ENCODE data around the gene DSC2. TPM values are rescaled to one million over a fixed set of nuclear protein-coding genes. Genes with fewer than 3 reads are reported as not detected.

DSC2 gene
- polyA plus RNA-seq, 1 donor from 2014 or later: 16.3 TPM

DNA sequence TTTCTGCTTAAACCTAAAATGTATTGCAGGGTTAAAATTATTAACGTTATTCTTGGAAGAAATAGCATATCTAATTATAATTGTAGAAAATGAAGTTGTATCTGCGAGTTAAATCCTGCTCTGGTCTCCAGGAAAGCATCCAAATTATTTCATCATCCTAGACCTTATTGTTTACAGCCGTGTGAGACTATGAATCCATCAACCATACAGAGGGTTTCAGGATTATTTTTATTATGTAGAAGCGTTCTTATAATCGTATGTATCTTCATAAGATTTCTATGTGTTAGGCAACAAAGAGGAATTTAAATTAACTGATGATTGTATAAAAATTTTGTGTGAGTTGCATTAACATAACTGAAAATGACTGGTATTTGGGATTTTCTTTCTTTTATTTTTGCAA lies 45.2 kb downstream of the DSC2 start:
- Histone ChIP-seq H3K27ac (ENCODE audit: low read length) (no peak overlapping the region), H3K27me3 (ENCODE audit: insufficient read depth, low read depth, low read length) (no peaks in the 10 kb centered on the region)

DNA sequence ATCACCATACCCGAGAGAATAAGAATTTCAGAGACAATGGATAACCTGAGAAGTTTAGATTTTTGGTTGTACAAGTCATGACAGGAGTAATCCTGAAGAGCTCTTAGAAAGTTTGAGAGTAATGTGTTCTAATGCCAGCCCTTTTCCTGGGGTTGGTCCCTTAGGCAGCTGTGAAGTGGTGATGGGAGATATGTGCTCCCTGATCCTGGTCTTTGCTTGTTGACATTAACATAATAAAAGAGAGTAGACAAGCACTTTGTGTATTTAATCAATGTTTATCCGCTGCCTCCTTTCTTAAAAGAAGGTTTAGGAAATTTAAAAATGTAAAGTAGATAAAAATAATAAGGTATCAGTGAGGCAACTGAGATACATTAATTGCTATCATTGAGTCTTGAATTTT lies 45.9 kb downstream of the DSC2 start:
- Histone ChIP-seq H3K27ac (ENCODE audit: low read length) (no peak overlapping the region), H4K20me1 (ENCODE audit: insufficient read depth) (no peaks in the 10 kb centered on the region), H3K9ac (ENCODE audit: low read length) (no peak overlapping the region), H3K9me3 (ENCODE audit: low read length) (no peaks in the 10 kb centered on the region), H3K4me2 (ENCODE audit: low read length) (no peak overlapping the region), H3K27me3 (ENCODE audit: insufficient read depth, low read depth, low read length) (no peaks in the 10 kb centered on the region), H3F3A (ENCODE audit: insufficient read depth, low read length, poor library complexity, severe bottlenecking) (no peaks in the 10 kb centered on the region), H3K4me3 (ENCODE audit: low read length) (no peak overlapping the region), H3K79me2 (replicated peaks; ENCODE audit: insufficient read depth, low read length) (no peaks in the 10 kb centered on the region), H3K36me3 (ENCODE audit: insufficient read depth, low read length) (no peaks in the 10 kb centered on the region), H3K9me2 (ENCODE audit: insufficient read depth, low read length) (no peaks in the 10 kb centered on the region), H2AFZ (ENCODE audit: low read depth, low read length) (no peak overlapping the region)
- no peak for TF ChIP-seq POLR2AphosphoS5 (IDR thresholded peaks at IDR 0.05)
- no peak for TF ChIP-seq EZH2 (IDR thresholded peaks at IDR 0.05; ENCODE audit: borderline replicate concordance, insufficient read depth, low read length, poor library complexity, severe bottlenecking)
- no peak for TF ChIP-seq TAF1 (IDR thresholded peaks at IDR 0.05; ENCODE audit: low read depth)
- no peak for TF ChIP-seq EP300 (conservative IDR thresholded peaks at IDR 0.05; ENCODE audit: poor library complexity, severe bottlenecking)
- no peak for TF ChIP-seq RAD21 (conservative IDR thresholded peaks at IDR 0.05)
- no peak for TF ChIP-seq MXI1 (conservative IDR thresholded peaks at IDR 0.05; ENCODE audit: poor library complexity, severe bottlenecking)
- TF ChIP-seq, protein P1, sequence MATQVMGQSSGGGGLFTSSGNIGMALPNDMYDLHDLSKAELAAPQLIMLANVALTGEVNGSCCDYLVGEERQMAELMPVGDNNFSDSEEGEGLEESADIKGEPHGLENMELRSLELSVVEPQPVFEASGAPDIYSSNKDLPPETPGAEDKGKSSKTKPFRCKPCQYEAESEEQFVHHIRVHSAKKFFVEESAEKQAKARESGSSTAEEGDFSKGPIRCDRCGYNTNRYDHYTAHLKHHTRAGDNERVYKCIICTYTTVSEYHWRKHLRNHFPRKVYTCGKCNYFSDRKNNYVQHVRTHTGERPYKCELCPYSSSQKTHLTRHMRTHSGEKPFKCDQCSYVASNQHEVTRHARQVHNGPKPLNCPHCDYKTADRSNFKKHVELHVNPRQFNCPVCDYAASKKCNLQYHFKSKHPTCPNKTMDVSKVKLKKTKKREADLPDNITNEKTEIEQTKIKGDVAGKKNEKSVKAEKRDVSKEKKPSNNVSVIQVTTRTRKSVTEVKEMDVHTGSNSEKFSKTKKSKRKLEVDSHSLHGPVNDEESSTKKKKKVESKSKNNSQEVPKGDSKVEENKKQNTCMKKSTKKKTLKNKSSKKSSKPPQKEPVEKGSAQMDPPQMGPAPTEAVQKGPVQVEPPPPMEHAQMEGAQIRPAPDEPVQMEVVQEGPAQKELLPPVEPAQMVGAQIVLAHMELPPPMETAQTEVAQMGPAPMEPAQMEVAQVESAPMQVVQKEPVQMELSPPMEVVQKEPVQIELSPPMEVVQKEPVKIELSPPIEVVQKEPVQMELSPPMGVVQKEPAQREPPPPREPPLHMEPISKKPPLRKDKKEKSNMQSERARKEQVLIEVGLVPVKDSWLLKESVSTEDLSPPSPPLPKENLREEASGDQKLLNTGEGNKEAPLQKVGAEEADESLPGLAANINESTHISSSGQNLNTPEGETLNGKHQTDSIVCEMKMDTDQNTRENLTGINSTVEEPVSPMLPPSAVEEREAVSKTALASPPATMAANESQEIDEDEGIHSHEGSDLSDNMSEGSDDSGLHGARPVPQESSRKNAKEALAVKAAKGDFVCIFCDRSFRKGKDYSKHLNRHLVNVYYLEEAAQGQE (IDR thresholded peaks at IDR 0.05; ENCODE audit: borderline replicate concordance): no peak
- TF ChIP-seq SMC3 (conservative IDR thresholded peaks at IDR 0.05; ENCODE audit: poor library complexity): no peak
- TF ChIP-seq, protein P2, sequence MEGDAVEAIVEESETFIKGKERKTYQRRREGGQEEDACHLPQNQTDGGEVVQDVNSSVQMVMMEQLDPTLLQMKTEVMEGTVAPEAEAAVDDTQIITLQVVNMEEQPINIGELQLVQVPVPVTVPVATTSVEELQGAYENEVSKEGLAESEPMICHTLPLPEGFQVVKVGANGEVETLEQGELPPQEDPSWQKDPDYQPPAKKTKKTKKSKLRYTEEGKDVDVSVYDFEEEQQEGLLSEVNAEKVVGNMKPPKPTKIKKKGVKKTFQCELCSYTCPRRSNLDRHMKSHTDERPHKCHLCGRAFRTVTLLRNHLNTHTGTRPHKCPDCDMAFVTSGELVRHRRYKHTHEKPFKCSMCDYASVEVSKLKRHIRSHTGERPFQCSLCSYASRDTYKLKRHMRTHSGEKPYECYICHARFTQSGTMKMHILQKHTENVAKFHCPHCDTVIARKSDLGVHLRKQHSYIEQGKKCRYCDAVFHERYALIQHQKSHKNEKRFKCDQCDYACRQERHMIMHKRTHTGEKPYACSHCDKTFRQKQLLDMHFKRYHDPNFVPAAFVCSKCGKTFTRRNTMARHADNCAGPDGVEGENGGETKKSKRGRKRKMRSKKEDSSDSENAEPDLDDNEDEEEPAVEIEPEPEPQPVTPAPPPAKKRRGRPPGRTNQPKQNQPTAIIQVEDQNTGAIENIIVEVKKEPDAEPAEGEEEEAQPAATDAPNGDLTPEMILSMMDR (IDR thresholded peaks at IDR 0.05; ENCODE audit: poor library complexity, severe bottlenecking): no peak

More for the DNA sequence above, 45.2 kb downstream of the DSC2 start:
- no peaks in the 10 kb centered on the region for H4K20me1 ChIP-seq (ENCODE audit: insufficient read depth)
- TF ChIP-seq SMC3 (conservative IDR thresholded peaks at IDR 0.05; ENCODE audit: poor library complexity): no peak
- TF ChIP-seq EP300 (conservative IDR thresholded peaks at IDR 0.05; ENCODE audit: poor library complexity, severe bottlenecking): no peak
- TF ChIP-seq, protein P2 (IDR thresholded peaks at IDR 0.05; ENCODE audit: poor library complexity, severe bottlenecking): no peak
- H3K79me2 ChIP-seq (replicated peaks; ENCODE audit: insufficient read depth, low read length): no peaks in the 10 kb centered on the region
- no peaks in the 10 kb centered on the region for H3K36me3 ChIP-seq (ENCODE audit: insufficient read depth, low read length)
- no peaks in the 10 kb centered on the region for H3F3A ChIP-seq (ENCODE audit: insufficient read depth, low read length, poor library complexity, severe bottlenecking)
- H3K4me2 ChIP-seq (ENCODE audit: low read length): no peak overlapping the region
- no peaks in the 10 kb centered on the region for H3K9me2 ChIP-seq (ENCODE audit: insufficient read depth, low read length)
- no peaks in the 10 kb centered on the region for H3K9me3 ChIP-seq (ENCODE audit: low read length)
- H2AFZ ChIP-seq (ENCODE audit: low read depth, low read length): no peak overlapping the region
- H3K9ac ChIP-seq (ENCODE audit: low read length): no peak overlapping the region
- no peak overlapping the region for H3K4me3 ChIP-seq (ENCODE audit: low read length)

All from neural cell (in vitro differentiated cells).